ENCODE data around the gene MZT2B.
"Not testable (repeated sequence)": the region's sequence is repeated elsewhere in the genome, so short reads cannot be mapped to it uniquely, and the experiment has no call there.

DNA sequence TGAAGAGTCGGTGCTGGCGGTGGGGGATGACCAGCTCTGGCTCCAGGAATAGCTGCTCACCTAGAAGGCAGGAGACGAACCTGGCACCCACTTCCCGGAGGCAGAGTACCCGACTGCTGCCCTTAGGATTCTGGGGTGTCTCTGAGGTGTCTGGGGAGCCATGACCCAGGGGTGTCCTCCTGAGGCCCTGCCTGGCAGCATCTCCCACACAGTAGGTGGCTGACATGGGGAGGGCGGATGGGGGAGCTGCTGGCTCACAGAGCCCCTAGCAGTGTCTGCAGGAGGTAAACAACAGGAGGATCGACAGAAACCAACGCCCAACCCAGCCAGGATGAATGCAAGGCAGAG is 27.7 kb upstream of the MZT2B start:
- TF ChIP-seq POLR2A (IDR thresholded peaks at IDR 0.05) = not testable (repeated sequence)
- TF ChIP-seq, protein P1, sequence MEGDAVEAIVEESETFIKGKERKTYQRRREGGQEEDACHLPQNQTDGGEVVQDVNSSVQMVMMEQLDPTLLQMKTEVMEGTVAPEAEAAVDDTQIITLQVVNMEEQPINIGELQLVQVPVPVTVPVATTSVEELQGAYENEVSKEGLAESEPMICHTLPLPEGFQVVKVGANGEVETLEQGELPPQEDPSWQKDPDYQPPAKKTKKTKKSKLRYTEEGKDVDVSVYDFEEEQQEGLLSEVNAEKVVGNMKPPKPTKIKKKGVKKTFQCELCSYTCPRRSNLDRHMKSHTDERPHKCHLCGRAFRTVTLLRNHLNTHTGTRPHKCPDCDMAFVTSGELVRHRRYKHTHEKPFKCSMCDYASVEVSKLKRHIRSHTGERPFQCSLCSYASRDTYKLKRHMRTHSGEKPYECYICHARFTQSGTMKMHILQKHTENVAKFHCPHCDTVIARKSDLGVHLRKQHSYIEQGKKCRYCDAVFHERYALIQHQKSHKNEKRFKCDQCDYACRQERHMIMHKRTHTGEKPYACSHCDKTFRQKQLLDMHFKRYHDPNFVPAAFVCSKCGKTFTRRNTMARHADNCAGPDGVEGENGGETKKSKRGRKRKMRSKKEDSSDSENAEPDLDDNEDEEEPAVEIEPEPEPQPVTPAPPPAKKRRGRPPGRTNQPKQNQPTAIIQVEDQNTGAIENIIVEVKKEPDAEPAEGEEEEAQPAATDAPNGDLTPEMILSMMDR (IDR thresholded peaks at IDR 0.05) = not testable (repeated sequence)
